ENCODE measurements around the gene IPMK.
"Not testable (repeated sequence)": the region's sequence is repeated elsewhere in the genome, so short reads cannot be mapped to it uniquely, and the experiment has no call there.

Gene IPMK

DNA sequence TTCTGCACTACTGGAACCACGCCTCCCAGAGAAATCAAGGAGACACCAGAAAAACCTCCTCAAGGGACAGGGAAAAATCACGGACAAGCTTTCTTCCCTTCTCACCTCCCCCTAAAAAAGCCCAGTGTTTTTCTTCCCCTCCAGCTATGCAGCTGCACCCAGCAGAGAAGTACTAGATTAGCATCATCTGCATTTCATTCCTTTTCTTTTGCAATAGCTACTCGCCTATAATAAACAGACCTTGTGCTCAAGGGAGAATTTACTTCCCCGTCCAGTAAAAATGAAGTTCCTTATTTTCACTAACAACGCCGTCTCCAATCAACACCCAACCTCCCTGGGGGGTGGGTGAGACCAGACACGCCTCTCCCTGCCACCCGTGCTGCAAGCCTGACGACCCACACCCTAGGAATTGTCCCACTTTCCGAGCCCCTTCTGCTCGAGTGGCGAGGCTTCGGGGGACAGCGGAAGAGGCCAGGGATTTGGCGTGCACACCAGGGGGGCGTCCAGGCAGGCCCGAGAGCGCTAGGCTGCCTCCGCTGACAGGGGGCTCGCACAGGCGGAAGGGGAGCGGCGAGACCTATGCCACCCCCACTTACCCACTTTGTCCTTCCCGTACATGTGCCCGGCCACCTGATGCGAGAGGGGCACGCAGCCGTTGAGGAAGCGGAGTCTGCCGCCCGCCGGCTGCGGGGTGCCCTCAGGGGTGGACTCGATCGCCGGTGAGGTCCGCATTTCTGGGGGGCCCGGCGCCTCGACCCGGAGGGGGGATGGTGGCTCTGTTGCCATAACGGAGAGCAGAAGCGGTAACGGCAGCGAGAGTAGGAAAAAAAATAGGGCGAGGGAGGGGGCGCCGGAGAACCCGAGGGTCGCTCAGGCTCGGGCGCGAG, 625 bp downstream of the IPMK start:
- DNase-seq (ENCODE audit: low read depth in 2 of 2): peak in 1 of 2 experiments; percentile 33

DNA sequence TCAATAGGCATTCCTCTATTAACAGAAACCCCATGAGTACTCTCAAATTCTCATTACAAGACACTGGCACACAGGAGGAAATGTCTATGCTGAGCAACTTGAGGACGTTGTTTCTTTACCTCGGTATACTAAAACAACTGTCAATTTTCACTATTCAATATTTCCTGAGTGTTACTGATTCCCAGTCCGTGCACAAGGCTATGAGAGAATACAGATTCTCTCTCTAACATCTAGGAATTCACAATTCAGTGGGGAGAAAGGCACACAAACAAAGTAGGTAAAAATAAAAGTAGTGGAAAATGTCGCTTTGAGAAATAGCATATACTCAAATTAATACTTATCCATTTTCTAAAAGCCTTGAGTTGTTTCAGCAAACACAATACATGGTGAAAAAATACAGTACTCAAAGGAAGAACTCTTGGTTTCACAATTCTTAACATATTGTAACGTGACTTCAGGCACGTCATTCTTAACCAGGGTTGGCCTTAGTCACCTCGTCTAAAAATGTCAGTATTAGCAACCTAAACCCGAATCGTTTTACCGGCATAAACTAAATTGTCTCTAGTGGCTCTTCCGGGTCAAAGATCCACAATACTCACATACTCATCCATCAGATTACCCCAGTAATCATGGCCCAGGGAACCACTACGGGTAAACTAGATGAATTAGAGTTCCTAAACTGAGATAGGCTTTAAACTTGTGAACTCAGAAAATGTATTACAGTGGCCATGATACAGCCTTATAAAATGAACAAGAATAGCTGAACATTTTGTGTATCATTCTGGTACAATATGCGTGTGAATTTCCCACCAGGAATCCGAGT, 1.5 kb downstream of the IPMK start:
- DNase-seq (ENCODE audit: low read depth in 2 of 2): no peak

DNA sequence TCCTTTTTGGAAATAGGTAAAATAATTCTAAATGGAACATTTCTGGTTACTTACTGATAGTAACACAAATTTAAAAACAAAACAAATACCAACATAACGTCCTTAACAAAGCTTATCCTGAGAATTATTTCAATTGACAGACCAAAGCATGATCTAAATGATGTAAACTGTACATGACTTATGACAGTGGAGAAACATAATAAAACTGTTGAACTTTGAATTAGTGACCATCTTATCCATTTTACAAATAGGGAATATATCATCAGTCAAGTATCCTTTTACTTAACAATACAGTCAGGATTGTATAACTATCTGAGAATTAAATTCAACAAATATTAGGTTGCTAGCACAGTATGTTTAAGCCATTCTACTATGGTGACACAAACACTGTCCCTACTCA, 2.4 kb downstream of the IPMK start:
- no peak for DNase-seq (ENCODE audit: low read depth in 2 of 2)

DNA sequence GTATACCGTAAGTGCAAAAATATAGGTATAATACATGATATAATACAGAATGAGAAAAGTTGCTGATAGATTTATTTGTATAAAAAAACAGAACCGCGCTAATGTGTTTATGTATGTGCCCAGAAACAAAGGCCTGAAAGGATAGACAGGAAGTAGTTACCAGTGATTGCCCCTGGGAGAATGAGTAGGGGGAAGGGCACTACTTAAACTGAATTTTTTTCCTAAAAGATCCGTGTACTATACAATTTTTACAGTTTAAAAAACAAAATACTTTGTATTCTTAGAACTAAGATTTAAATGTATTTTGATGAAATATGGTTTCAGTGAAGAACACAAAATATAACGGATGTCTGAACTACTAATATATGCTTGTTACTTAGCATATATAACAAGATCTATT, 2.9 kb downstream of the IPMK start:
- DNase-seq (ENCODE audit: low read depth in 2 of 2): no peak

DNA sequence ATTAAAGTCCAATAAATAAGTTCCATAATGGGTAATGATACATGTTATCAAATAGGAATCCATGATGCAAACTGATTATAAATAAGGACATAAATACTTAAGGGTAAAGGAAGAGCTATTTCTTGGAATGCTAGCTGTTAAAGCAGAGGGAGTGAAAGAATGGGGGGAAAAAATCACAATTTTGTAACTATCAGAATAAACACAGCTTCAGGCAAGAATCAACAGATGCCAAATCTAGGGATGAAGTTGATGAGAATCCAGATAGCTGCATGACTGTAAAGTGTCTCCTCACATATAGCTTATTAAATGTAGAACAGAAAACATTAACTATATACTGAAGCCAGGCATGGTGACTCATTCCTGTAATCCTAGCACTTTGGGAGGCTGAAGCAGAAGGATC, 4.9 kb downstream of the IPMK start:
- DNase-seq (ENCODE audit: low read depth in 2 of 2): no peak

DNA sequence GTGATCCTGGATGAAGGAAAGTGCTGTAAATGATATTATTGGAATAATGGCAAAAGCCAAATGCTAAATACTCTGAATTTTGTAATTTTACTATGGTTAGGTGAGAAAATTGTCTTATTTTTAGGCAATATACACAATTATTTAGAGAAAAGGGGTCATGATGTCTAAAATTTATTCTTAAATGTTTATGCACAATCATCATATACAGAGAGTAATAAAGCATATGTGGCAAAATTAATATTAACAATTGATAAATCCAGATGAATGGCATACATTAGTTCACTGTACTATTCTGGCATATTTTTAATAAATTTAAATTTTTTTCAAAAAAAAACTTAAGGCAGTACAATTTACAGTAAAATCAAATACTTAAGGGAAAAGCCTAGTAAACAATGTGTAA, 7.4 kb downstream of the IPMK start:
- DNase-seq (ENCODE audit: low read depth in 2 of 2): no peak

DNA sequence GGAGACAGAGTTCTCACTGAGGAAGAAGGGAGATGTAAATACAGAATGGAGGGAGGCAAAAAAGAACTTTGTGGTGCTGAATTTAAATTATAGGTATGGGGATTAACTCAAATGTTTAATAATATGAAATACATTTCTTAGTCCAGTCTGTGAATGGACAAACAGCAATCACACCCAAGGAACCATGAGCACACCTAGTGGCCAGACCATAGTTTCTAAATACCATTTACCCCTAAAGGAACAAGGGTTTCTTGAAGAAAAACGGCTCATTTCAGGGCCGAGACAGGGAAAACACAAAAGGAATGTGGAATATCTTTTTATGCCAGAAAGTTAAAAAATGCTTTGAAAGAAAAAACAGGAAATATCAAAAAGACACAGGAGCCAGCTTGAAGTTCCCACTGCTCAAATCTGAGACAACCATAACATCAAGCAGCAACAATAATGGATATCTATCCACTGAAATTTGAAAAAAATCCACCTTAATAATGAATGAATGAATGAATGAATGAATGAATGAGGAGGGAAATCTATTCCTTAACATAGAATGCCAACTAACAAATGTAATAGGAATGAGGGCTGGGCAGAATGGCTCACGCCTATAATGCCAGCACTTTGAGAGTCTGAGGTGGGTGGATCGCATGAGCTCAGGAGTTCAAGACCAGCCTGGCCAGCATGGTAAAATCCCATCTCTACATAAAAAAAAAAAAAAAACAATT, 8.6 kb downstream of the IPMK start:
- DNase-seq (ENCODE audit: low read depth in 2 of 2): no peak

DNA sequence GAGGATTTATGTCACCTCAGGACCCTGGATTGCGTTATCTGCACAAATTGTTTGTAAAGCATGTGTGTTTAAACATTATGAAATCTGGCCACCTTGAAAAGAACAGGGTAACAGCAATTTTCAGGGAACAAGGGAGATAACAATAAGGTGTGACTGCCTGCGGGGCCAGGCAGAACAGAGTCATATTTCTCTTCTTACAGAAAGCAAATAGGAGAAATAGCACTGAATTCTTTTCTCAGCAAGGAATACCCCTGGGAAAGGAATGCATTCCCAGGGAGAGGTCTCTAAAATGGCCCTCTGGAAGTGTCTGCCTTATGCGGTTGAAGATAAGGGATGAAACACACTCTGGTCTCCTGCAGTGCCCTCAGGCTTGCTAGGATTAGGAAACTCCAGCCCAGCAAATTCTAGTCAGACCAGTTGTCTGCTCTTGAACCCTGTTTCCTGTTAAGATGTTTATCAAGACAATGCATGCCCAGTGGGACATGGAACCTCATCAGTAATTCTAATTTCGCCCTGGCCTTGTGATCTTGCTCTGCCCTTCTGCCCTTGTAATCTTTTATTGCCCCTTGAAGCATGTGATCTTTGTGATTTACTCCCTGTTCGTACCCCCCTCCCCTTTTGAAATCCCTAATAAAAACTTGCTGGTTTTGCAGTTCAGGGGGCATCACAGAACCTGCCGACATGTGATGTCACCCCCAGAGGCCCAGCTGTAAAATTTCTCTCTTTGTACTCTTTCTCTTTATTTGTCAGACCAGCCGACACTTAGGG, 11.5 kb downstream of the IPMK start:
- DNase-seq (ENCODE audit: low read depth in 2 of 2): not testable (repeated sequence)

DNA sequence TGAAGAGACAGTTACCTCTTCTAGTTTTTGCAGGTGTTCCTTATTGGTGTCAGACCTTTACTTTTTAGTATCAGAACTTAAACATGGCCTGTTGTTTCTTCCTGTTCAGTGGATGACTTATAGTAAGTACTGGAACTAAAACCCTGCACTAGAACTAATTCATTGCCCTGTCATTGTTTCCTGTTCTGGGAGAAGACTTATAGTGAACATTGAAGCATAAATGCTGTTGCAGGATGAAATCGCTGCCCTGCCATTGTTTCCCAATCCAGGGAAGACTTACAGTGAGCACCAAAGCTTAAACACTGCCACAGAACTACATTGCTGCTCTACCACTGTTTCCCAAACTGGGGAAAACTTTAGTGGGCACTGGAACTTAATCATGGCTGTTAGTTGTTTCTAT, 13.1 kb downstream of the IPMK start:
- DNase-seq (ENCODE audit: low read depth in 2 of 2): no peak

DNA sequence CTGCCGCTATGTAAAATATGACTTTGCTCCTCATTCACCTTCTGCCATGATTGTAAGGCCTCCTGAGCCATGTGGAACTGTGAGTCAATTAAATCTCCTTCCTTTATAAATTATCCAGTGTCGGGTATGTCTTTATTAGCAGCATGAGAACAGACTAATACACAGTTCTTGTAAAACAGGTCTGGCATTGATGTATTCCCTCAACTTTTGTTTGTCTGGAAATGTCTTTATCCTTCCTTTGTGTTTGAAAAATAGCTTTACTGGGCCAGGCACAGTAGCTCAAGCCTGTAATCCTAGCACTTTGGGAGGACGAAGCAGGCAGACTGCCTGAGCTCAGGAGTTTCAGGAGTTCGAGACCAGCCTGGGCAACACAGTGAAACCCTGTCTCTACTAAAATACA, 14.5 kb downstream of the IPMK start:
- no peak for DNase-seq (ENCODE audit: low read depth in 2 of 2)

DNA sequence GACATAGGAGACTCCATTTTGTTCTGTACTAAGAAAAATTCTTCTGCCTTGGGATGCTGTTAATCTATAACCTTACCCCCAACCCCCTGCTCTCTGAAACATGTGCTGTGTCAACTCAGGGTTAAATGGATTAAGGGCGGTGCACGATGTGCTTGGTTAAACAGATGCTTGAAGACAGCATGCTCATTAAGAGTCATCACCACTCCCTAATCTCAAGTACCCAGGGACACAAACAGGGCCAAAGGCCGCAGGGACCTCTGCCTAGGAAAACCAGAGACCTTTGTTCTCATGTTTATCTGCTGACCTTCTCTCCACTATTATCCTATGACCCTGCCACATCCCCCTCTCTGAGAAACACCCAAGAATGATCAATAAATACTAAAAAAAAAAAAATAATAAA, 23.0 kb downstream of the IPMK start:
- DNase-seq (ENCODE audit: low read depth in 2 of 2): not testable (repeated sequence)

DNA sequence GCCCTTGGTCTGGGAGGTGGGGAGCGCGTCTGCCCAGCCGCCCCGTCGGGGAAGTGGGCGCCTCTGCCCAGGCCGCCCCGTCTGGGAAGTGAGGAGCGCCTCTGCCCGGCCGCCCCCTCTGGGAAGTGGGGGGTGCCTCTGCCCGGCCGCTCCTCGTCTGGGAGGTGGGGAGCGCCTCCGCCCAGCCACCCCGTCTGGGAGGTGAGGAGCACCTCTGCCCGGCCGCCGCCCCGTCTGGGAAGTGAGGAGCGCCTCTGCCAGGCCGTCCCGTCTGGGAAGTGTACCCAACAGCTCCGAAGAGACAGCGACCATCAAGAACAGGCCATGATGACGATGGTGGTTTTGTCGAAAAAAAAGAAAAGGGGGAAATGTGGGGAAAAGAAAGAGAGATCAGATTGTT, 23.5 kb downstream of the IPMK start:
- not testable (repeated sequence) for DNase-seq (ENCODE audit: low read depth in 2 of 2)

DNA sequence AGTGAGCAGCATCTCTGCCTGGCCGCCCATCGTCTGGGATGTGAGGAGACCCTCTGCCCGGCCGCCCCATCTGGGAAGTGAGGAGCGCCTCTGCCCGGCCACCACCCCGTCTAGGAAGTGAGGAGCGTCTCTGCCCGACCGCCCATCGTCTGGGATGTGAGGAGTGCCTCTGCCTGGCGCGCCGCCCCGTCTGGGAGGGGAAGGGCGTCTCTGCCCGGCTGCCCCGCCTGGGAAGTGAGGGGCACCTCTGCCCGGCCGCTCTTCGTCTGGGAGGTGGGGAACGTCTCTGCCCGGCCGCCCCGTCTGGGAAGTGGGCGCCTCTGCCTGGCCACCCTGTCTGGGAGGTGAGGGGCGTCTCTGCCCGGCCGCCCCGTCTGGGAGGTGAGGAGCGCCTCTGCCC, 23.9 kb downstream of the IPMK start:
- not testable (repeated sequence) for DNase-seq (ENCODE audit: low read depth in 2 of 2)

DNA sequence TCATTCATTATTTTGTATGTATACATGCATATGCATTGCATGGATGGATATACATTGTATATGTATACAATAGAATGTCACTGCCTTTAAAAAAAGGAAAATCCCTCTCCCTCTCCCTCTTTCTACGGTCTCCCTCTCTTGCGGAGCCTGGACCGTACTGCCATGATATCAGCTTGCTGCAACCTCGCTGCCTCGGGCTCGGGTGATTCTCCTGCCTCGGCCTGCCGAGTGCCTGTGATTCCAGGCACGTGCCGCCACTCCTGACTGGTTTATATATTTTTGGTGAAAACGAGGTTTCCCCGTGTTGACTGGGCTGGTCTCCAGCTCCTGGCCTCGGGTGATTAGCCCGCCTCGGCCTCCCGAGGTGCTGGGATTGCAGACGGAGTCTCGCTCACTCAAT, 24.4 kb downstream of the IPMK start:
- no peak for DNase-seq (ENCODE audit: low read depth in 2 of 2)

DNA sequence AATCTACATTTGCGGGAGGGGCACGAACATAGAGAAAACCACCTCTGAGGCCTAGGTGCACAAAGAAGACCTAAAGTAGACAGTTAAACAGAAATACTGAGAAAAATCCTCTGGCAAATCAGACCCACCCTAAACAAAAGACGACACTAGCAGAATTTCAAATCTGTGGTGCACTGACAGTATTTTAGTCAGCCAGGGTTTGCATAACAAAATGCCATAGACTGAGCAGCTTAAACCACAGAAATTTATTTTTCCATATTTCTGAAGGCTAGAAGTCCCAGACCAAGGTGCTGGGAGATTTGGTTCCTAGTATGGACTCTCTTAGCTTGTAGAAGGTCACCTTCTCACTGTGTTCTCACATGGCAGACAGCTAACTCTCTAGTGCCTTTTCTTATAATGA, 26.3 kb downstream of the IPMK start:
- DNase-seq (ENCODE audit: low read depth in 2 of 2): no peak

DNA sequence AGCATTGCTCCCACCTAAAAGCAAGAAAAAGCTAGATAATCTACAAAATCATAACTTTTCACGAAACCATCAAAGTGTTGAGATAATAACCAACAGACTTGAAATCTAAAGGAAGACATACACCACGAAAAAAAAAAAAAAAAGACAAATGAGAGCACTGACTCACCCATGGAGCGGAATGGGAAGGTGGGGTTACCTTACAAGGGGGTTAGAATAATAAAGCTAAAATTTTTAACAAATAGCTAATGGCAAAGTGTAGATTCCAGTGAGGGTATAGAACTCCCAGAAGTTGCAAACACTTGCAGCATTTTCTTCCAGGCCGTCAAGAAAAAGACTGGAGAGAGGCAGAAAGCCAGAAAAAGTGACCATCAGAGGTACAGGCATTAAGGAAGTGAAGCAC, 27.2 kb downstream of the IPMK start:
- no peak for DNase-seq (ENCODE audit: low read depth in 2 of 2)

DNA sequence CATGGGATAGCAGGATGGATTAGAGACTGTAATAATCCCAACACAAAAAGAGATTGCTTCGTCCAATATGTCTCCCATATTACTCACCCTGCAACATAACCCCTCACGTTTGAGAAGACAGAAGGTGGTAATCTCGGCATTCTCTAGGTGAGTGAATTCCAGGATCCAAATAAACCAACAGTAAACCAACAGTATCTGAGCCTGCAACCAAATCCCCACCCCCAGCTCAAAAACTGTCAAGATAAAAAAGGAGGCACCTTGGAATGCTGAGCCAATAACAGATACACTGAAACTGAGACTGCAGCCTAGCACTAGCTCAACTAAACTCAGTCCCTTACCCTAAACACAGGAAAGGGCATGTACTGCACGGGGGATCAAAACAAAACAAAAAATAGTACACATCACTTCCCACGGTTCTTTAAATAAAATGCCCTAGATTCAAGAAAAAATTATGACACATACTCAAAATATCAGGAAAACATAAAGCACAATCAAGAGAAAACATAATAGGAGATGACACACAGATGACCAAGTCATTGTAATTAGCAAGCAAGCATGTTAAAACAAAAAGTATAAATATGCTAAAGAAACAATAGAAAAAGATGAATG, 28.0 kb downstream of the IPMK start:
- no peak for DNase-seq (ENCODE audit: low read depth in 2 of 2)

DNA sequence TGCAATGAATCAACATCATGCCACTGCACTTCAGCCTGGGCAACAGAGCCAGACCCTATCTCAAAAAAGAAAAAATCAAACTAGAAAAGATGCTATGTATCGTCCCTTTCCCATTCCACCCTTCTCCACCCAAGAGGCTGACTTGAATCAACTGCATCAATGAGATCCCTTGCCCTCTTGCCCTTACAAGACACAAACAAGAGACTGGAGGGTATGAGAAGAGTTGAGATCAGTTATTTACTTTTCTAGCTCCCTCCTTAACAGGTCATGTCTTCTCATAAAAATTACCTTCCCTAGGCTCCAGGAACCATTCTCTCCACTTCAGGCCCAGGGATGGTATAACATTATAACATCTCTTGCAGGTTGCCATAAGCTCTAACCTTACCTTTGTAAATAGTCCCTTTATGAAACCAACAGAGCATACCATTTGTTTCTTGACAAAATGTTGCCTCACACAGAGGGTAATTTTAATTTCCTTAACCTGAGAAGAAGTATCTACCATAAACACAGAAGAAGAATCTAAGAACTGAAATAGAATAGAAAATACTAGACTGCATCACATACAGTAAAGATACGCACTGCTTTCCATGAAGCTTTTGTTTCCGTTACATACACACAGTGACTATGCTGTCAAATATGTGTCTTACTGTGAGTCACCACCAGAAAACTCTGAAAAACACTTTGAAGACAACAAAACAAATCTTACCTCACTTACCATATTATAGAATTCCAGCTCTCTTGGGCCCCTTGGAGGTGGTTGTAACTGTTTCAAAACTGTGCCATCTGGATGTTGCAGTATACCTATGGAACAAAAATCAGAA, 30.5 kb downstream of the IPMK start:
- peak; percentile 79 for DNase-seq (ENCODE audit: low read depth in 2 of 2)

DNA sequence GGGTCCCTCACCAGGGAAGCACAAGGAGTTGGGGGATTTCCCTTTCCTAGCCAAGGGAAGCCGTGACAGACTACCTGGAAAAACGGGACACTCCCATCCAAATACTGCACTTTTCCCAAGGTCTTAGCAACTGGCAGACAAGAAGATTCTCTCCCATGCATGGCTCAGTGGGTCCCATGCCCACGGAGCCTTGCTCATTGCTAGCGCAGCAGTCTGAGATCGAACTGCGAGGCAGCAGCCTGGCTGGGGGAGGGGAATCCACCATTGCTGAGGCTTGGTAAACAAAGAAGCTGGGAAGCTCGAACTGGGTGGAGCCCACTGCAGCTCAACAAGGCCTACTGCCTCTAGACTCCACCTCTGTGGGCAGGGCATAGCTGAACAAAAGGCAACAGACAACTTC, 37.8 kb downstream of the IPMK start:
- not testable (repeated sequence) for DNase-seq (ENCODE audit: low read depth in 2 of 2)

DNA sequence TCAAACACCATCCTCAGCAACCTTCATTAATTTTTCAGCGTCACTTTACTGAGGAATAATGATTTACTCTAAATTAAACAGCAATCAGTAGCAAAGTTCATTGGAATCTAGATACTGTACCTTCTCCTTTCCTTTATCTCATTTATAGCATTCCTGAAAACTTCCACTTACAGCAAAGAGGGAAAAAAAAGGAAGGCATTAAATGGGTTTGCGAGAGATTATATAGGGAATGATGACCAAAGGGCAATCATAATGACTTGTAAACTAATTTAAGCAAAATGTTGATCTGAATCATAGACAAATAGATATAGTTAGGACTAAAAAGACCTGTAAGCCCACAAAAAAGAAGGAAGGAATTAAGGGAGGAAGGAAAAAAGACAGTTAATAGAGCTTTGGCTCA, 42.0 kb downstream of the IPMK start:
- no peak for DNase-seq (ENCODE audit: low read depth in 2 of 2)

All from fibroblast of skin of left quadriceps (primary cell).